ENCODE data around the gene MRPL14. TPM values are rescaled to one million over a fixed set of nuclear protein-coding genes. Genes with fewer than 3 reads are reported as not detected.

MRPL14 gene
- total RNA-seq, 2 experiments from 2014 or later: 44.1 to 51.6 TPM

- H3K36me3 Mint-ChIP-seq: no peaks in the 10 kb centered on the region
- no peak overlapping the region for H3K27ac Mint-ChIP-seq
- ATAC-seq (ENCODE audit: low read depth): no peak
- H3K9me3 Mint-ChIP-seq: no peaks in the 10 kb centered on the region
- peaks cover 10% of the 10 kb centered on the region for H3K27me3 Mint-ChIP-seq
- POLR2A ChIA-PET: interaction anchor here (1.2 to 3.0 kb wide), 3 partner anchors 301 to 405 kb away, joined by 3 to 34 read pairs (median 3); partner anchors contain the start of gene VEGFA
- peak overlapping the region; percentile 13 for H3K4me3 Mint-ChIP-seq
- DNase-seq: no peak
- peaks cover 24% of the 10 kb centered on the region for H3K4me1 Mint-ChIP-seq
Observed at GRCh38 chr6:44075647-44076355, 51.5 kb downstream of the MRPL14 start.

- no peak for ATAC-seq (ENCODE audit: low read depth)
- POLR2A ChIA-PET: interaction anchor here (1.2 to 3.0 kb wide), 3 partner anchors 300 to 405 kb away, joined by 3 to 34 read pairs (median 3); partner anchors contain the start of gene VEGFA
- Mint-ChIP-seq H3K4me1 (peaks cover 20% of the 10 kb centered on the region), H3K36me3 (no peaks in the 10 kb centered on the region), H3K27me3 (peaks cover 10% of the 10 kb centered on the region), H3K9me3 (no peaks in the 10 kb centered on the region), H3K4me3 (peak overlapping the region; percentile 85), H3K27ac (peak overlapping the region; percentile 77)
- peak; percentile 49 for DNase-seq
Observed at GRCh38 chr6:44074813-44075646, 52.2 kb downstream of the MRPL14 start.

DNA sequence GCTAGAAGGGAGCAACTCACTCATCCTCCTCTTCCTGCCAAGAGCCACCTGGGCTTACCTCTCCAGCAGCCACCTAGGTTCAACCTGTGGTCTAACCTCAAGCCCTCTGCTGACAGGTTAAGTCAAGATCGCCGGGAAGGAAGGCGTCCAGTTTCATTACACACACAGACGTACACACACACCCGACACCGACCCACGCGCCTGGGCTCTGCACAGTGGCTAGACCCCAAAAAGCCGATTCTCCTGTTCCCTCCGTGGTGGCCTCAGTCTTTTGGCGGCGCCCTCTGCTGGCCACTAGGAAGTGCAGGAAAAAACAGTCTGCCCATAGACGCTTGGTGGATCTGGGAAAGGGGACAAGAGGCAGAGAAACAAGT is 52.8 kb downstream of the MRPL14 start:
- Mint-ChIP-seq H3K9me3 (no peaks in the 10 kb centered on the region), H3K36me3 (no peaks in the 10 kb centered on the region), H3K27me3 (peaks cover 10% of the 10 kb centered on the region), H3K27ac (peak overlapping the region; percentile 77), H3K4me1 (peaks cover 19% of the 10 kb centered on the region), H3K4me3 (peak overlapping the region; percentile 85)
- POLR2A ChIA-PET: interaction anchor here (1.2 to 3.0 kb wide), 3 partner anchors 300 to 404 kb away, joined by 3 to 34 read pairs (median 3); partner anchors contain the start of gene VEGFA
- peak; percentile 62 for ATAC-seq (ENCODE audit: low read depth)
- peak; percentile 83 for DNase-seq

- POLR2A ChIA-PET: interaction anchor here (1.0 to 3.0 kb wide), 9 partner anchors 9 to 404 kb away, joined by 3 to 34 read pairs (median 4); partner anchors contain the start of gene VEGFA
- H3K36me3 Mint-ChIP-seq: no peaks in the 10 kb centered on the region
- ATAC-seq (ENCODE audit: low read depth): peak; percentile 15
- no peaks in the 10 kb centered on the region for H3K9me3 Mint-ChIP-seq
- H3K27me3 Mint-ChIP-seq: peaks cover 8% of the 10 kb centered on the region
- H3K4me3 Mint-ChIP-seq: peak overlapping the region; percentile 85
- DNase-seq: no peak
- peaks cover 14% of the 10 kb centered on the region for H3K4me1 Mint-ChIP-seq
- peak overlapping the region; percentile 77 for H3K27ac Mint-ChIP-seq
Observed at GRCh38 chr6:44073612-44074438, 53.4 kb downstream of the MRPL14 start.

- Mint-ChIP-seq H3K27me3 (peaks cover 8% of the 10 kb centered on the region), H3K9me3 (no peaks in the 10 kb centered on the region), H3K36me3 (no peaks in the 10 kb centered on the region), H3K4me3 (peak overlapping the region; percentile 99), H3K4me1 (peaks cover 14% of the 10 kb centered on the region), H3K27ac (peak overlapping the region; percentile 97)
- POLR2A ChIA-PET: interaction anchor here (1.0 to 3.0 kb wide), 8 partner anchors 9 to 403 kb away, joined by 3 to 34 read pairs (median 4); partner anchors contain the start of gene VEGFA
- ATAC-seq (ENCODE audit: low read depth): peak; percentile 73
- DNase-seq: peak; percentile 92
Observed at GRCh38 chr6:44072959-44073611, 54.2 kb downstream of the MRPL14 start.

DNA sequence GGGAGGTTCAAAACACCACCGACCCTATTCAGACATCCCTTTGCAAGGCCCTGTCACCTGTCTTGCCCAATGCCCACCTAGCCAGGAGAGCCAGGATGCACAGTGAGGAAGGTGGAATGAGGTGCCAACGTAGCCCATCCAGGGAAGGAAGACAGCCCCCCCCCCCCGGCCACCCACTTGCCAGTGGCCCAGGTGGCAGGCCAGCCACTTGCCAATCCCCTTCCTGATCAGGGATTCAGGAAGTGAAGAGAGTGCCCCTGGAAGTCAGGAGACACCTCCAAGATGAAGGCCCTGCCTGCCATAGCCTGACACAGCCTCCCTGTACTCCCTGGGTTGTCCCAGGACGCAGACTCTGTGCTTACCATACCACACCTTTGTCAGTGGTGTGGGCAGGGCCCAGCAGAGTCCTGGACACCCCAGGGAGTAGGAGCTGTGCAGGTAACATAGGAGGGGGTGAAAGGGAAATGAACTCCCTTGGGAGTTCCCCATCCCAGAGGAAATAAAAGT is 54.7 kb downstream of the MRPL14 start:
- Mint-ChIP-seq H3K4me1 (peaks cover 16% of the 10 kb centered on the region), H3K4me3 (peak overlapping the region; percentile 99), H3K27ac (peak overlapping the region; percentile 97), H3K36me3 (no peaks in the 10 kb centered on the region), H3K27me3 (peaks cover 4% of the 10 kb centered on the region), H3K9me3 (no peaks in the 10 kb centered on the region)
- DNase-seq (no peak), ATAC-seq (ENCODE audit: low read depth) (no peak)
- POLR2A ChIA-PET: interaction anchor here (1.0 to 3.0 kb wide), 6 partner anchors 8 to 403 kb away, joined by 3 to 34 read pairs (median 4); partner anchors contain the start of gene VEGFA

GRCh38 chr6:44071670-44072451 is 55.4 kb downstream of the MRPL14 start:
- POLR2A ChIA-PET: interaction anchor here (0.6 to 2.0 kb wide), 2 partner anchors 9 to 320 kb away, joined by 4 read pairs; no protein-coding TSS in a partner anchor
- no peak for DNase-seq
- Mint-ChIP-seq H3K27ac (peak overlapping the region; percentile 63), H3K9me3 (no peaks in the 10 kb centered on the region), H3K36me3 (no peaks in the 10 kb centered on the region), H3K4me1 (peaks cover 17% of the 10 kb centered on the region), H3K27me3 (peaks cover 4% of the 10 kb centered on the region), H3K4me3 (peak overlapping the region; percentile 68)
- ATAC-seq (ENCODE audit: low read depth): no peak

DNA sequence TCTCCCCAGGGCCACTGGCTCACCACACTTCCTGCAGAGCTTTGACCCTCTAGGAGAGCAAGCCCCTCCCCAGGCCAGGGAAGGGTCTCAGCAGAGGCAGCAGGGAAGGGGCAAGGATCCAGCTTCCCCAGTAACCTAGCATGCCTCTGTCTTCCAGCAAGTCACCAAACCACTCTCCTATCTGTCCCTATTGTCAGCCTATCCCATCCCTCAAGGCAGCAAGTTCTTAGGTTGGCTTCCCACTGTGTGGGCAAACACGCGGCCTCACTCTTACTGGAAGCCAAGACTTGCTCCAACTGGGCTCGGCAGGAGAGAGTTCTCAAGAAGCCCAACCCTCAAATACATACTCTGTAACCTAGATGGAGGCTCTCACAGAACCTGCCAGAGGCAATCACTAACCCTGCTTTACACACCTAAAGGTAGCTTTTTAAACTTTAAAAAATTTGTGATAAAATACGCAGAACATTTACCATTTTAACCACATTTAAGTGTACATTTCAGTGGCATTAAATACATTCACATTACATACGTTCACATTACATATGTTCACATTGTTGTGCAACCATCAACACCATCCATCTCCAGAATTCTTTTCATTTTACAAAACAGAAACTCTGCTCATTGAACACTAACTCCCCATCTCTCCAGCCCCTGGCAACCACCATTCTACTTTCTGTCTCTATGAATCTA is 58.5 kb downstream of the MRPL14 start:
- Mint-ChIP-seq H3K27ac (no peak overlapping the region), H3K27me3 (peaks cover 1% of the 10 kb centered on the region), H3K4me3 (no peak overlapping the region), H3K4me1 (peaks cover 17% of the 10 kb centered on the region), H3K9me3 (no peaks in the 10 kb centered on the region), H3K36me3 (no peaks in the 10 kb centered on the region)
- POLR2A ChIA-PET: interaction anchor here (0.7 kb wide), 1 partner anchor 166 kb away, joined by 4 read pairs; no protein-coding TSS in a partner anchor
- DNase-seq: no peak
- ATAC-seq (ENCODE audit: low read depth): no peak

DNA sequence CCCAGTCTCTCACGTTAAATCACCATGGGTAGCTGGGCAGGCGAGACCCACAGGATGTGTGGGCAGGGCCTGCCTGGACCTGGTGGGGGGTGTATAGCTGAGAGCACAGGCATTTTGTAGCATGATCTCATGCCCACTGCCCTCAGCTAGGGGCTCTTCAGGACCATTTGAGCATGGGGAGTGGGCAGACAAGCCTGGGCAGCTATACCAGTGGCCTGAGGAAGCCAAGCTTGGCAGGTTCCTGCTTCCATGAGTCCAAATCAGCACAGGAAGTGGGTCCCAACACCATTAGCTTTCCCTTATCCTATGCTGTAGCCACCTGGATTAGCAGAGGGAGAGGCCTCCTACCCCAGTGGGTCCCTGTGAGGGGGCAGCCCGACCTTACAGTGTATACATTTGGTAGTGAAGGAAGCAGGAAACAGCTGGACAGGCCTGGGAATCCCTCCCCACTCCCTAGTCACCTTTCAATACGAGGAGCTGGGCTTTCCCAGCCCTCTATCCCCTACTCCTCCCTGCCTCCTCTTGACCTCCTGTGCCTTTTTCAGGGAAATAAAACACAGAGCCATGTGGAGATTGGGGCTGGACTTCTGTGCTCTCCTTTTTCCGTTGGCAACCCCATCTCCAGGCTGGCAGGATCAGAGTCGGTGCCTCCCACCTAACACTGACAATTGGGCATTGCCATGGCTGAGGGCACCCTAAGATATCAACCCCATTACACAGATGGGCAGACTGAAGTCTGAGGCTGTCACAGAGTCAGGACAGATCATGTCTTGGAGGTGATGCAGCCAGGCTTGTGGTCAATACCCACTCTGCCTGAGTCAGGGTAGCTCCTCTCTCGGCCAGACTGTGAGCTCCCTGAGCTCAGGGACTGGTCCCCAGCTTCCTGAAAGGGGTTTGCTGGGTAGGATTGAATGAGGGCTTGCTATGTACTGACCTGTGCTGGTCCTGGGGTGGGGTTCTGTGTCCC is 59.8 kb downstream of the MRPL14 start:
- H3K9me3 Mint-ChIP-seq: no peaks in the 10 kb centered on the region
- no peak overlapping the region for H3K27ac Mint-ChIP-seq
- H3K36me3 Mint-ChIP-seq: no peaks in the 10 kb centered on the region
- H3K4me1 Mint-ChIP-seq: peaks cover 14% of the 10 kb centered on the region
- no peak overlapping the region for H3K4me3 Mint-ChIP-seq
- H3K27me3 Mint-ChIP-seq: peaks cover 1% of the 10 kb centered on the region
- DNase-seq: no peak
- no peak for ATAC-seq (ENCODE audit: low read depth)
- POLR2A ChIA-PET: no interaction called here

- Mint-ChIP-seq H3K4me1 (peaks cover 11% of the 10 kb centered on the region), H3K27ac (no peak overlapping the region), H3K36me3 (no peaks in the 10 kb centered on the region), H3K9me3 (no peaks in the 10 kb centered on the region), H3K27me3 (peaks cover 1% of the 10 kb centered on the region), H3K4me3 (no peak overlapping the region)
- DNase-seq (no peak), ATAC-seq (ENCODE audit: low read depth) (no peak)
- POLR2A ChIA-PET: interaction anchor here (1.3 kb wide), 1 partner anchor 12 kb away, joined by 3 read pairs; no protein-coding TSS in a partner anchor
Observed at GRCh38 chr6:44066394-44067172, 60.7 kb downstream of the MRPL14 start.

All from activated naive CD8-positive, alpha-beta T cell treated with anti-CD3 and anti-CD28 coated beads, Interleukin-2, amount 10 ng/mL, durations not matched to agents 7 days and 5 days (primary cell).